Measurements from ENCODE around the gene KCNMA1.

The KCNMA1 gene

DNA sequence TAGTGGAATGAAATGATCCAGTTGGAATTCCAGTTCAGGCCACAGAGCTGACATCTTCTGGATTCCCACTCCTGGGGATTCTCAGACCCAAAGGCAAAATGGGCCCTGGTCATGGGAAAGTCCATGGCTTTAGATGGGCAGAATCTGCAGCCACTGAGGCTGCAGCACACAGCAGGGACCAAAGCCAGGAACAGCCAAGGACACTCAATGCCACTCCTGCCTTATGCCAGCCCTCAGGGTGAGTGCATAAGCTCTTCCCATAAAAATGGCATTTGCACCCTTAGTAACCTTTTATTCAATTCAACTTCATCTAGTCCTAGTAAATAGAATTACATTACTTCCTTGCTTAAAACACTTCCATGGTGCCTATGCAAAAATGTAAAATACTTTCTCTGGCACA is 274.4 kb downstream of the KCNMA1 start:
- Histone ChIP-seq H3K9me3 (ENCODE audit: control insufficient read depth, insufficient read depth, low read length) (no peaks in the 10 kb centered on the region), H3K9ac (ENCODE audit: low read depth, low read length) (no peak overlapping the region), H3K4me1 (ENCODE audit: insufficient read depth, low read length) (no peaks in the 10 kb centered on the region), H3K36me3 (ENCODE audit: insufficient read depth, low read length) (no peaks in the 10 kb centered on the region; the same call in 1 of the 2 replicates)

DNA sequence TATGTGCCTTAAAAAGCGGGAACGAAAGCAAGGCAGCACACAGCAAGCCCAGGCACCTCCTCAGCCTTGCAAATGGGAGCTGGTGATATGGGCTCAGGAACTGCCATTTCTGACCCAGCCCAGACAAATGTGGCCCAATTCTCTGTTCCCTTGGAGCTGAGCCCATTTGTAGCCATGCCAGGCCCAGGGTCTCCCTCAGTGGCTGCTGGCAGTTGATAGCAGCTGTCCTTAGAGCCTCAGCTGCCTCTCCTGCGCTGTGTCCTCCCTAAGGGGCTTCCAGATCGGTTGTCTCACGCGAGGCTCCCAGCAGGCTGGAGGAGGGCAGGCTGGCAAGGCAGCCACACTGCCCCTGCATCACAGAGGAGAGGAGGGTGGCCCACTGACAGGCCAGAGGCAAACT is 275.8 kb downstream of the KCNMA1 start:
- Histone ChIP-seq H3K36me3 (ENCODE audit: insufficient read depth, low read length) (no peaks in the 10 kb centered on the region; the same call in 1 of the 2 replicates), H3K4me1 (ENCODE audit: insufficient read depth, low read length) (0 out of 2 replicates have a peak, but pooled peaks cover 3% of the 10 kb centered on the region), H3K9me3 (ENCODE audit: control insufficient read depth, insufficient read depth, low read length) (no peaks in the 10 kb centered on the region), H3K9ac (ENCODE audit: low read depth, low read length) (no peak overlapping the region)

GRCh38 chr10:77361426-77361825 is 276.2 kb downstream of the KCNMA1 start:
- Histone ChIP-seq H3K36me3 (ENCODE audit: insufficient read depth, low read length) (no peaks in the 10 kb centered on the region; the same call in 1 of the 2 replicates), H3K4me1 (ENCODE audit: insufficient read depth, low read length) (0 out of 2 replicates have a peak, but pooled peaks cover 3% of the 10 kb centered on the region), H3K9me3 (ENCODE audit: control insufficient read depth, insufficient read depth, low read length) (no peaks in the 10 kb centered on the region), H3K9ac (ENCODE audit: low read depth, low read length) (no peak overlapping the region)

DNA sequence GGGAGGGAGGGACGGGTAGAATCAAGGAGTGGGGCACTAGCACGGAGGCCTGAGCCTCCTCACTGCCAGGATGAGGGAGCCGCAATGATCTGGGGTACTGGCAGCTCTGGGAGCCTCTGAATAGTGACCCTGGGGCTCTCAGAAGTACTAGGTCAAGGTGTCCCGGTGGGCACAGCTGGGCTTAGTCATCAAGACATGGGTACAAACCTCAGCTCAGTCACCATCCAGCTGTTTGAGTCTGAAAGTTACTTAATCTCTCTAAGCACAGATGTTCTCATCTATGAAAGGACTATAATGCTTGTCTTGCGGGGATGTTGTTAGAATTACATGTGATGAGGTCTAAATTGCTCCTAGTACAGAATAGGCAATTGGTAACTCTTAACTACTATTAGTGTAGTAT is 276.8 kb downstream of the KCNMA1 start:
- Histone ChIP-seq H3K9me3 (ENCODE audit: control insufficient read depth, insufficient read depth, low read length) (no peaks in the 10 kb centered on the region), H3K4me1 (ENCODE audit: insufficient read depth, low read length) (0 out of 2 replicates have a peak, but pooled peaks cover 3% of the 10 kb centered on the region), H3K36me3 (ENCODE audit: insufficient read depth, low read length) (no peaks in the 10 kb centered on the region; the same call in 1 of the 2 replicates), H3K9ac (ENCODE audit: low read depth, low read length) (no peak overlapping the region)

DNA sequence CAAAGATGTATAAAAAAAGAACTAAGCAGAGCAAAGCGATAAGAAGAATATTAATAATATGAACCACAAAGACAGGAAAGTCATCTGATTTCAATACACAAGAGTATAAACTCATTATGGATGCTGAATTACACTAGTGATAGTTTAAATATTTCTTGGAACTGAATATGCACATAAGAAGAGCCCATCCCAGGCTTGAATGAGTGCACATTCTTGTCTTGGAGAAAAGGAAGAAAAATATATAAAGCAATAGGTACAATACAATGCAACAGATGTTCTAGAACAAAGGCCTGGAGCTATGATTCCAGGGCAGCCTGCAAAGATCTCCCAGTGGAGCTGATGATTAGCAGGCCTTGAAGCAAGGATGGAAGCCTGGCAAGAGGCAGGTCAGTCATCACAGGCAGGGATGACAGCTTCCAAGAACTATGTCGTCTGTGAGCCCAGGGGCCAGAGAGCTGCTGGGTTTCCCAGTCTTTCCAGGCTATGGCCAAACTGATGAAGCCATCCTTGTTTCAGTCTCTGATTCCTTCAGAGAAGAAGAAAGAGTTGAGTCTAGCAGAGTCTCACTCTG is 277.6 kb downstream of the KCNMA1 start:
- Histone ChIP-seq H3K4me1 (ENCODE audit: insufficient read depth, low read length) (0 out of 2 replicates have a peak, but pooled peaks cover 3% of the 10 kb centered on the region), H3K9me3 (ENCODE audit: control insufficient read depth, insufficient read depth, low read length) (no peaks in the 10 kb centered on the region), H3K9ac (ENCODE audit: low read depth, low read length) (no peak overlapping the region), H3K36me3 (ENCODE audit: insufficient read depth, low read length) (no peaks in the 10 kb centered on the region; the same call in 1 of the 2 replicates)

DNA sequence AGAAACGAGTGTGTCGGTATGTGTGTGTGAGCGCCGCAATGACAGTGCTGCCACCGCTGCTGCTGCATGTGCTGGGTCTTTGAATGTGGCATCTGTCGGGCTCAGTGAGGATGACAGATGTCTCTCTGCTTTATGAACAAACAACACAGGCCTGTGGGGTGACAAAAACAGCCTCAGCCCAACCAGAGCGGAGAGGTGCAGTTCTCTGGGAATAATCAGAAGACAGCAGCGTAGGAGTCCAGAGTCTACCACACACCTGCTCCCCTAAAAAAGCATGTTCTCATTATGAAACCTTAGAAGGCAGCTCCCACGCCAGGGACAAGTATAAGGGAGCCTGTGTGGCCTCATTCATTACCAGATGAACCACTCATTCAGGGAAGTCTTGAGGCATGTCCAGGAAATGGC is 278.3 kb downstream of the KCNMA1 start:
- H3K9me3 ChIP-seq (ENCODE audit: control insufficient read depth, insufficient read depth, low read length), result no peaks in the 10 kb centered on the region
- no peak overlapping the region for H3K9ac ChIP-seq (ENCODE audit: low read depth, low read length)
- no peaks in the 10 kb centered on the region; the same call in 1 of the 2 replicates for H3K36me3 ChIP-seq (ENCODE audit: insufficient read depth, low read length)
- 0 out of 2 replicates have a peak, but pooled peaks cover 3% of the 10 kb centered on the region for H3K4me1 ChIP-seq (ENCODE audit: insufficient read depth, low read length)

DNA sequence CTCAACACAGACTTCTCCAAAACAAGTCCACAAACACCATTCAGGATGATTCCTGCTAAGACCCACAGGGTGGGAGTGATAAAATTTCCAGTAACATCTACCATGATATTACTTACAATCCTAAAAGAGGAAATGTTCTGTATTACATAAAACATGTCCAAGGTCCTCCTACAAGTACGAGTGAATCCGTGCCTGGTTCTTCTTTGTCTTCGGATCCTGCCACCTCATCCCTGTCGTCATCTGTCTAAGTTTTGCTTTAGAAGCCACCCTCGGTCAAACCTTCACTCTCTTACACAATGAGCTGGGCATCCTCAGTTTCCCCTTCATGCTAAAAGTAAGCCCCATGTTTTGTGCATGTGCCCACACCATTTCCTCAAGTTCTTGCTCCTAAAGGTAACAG is 279.0 kb downstream of the KCNMA1 start:
- Histone ChIP-seq H3K9ac (ENCODE audit: low read depth, low read length) (no peak overlapping the region), H3K9me3 (ENCODE audit: control insufficient read depth, insufficient read depth, low read length) (no peaks in the 10 kb centered on the region), H3K36me3 (ENCODE audit: insufficient read depth, low read length) (no peaks in the 10 kb centered on the region; the same call in 1 of the 2 replicates), H3K4me1 (ENCODE audit: insufficient read depth, low read length) (0 out of 2 replicates have a peak, but pooled peaks cover 3% of the 10 kb centered on the region)

DNA sequence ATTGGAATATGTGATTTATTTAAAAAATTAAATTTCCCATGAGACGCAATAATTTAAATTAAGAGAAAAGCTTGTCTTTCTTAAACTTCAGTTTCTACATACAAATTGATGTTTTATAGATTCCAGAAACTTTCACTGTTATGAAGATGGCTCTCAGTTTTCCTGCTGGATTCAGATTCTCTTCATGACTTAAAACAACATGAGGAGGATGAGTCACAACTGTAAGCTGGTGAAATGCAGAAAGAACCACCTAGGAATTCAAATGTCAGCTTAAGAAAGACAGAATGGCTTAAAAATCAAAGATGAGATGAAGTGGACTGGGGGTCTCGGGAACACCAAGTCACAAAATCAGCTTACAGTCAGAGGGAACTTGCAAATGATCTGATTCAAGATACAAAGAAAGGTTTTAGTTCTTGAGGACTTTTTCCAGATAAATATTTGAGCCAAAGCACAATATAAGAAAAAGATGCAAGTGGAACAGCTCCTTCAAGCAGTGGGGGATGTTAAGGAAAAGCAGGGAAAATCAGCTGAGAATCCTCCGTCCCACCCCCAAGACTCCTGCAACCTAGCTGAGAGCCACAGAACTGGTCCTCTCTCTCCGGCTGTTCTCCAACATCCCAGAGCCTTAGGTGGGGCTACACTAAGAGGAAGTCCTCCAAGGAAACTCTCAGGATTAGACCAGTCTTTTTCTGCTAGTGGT is 279.8 kb downstream of the KCNMA1 start:
- H3K4me1 ChIP-seq (ENCODE audit: insufficient read depth, low read length), result 0 out of 2 replicates have a peak, but pooled peaks cover 3% of the 10 kb centered on the region

DNA sequence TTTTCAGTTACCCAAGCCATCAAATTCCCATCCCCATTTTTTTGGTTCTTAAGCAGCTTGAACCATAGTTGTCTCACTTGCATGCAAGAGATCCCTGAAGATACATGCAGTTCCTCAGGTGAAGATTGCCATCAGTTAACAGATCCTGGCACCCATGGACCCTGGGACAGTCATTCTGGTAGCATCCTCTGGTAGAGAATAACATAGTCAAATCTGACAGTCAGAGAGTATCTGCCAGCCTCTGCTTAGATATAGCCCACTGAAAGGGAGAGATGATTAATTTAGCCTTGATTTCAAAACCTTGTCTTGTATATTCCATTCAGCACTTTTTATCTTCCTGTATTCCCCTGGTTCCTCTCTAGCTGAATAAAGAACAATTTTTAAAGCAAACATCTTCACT is 280.4 kb downstream of the KCNMA1 start:
- H3K36me3 ChIP-seq (ENCODE audit: insufficient read depth, low read length), result no peaks in the 10 kb centered on the region; the same call in 1 of the 2 replicates
- H3K9ac ChIP-seq (ENCODE audit: low read depth, low read length), result no peak overlapping the region
- no peaks in the 10 kb centered on the region for H3K9me3 ChIP-seq (ENCODE audit: control insufficient read depth, insufficient read depth, low read length)
- H3K4me1 ChIP-seq (ENCODE audit: insufficient read depth, low read length), result 0 out of 2 replicates have a peak, but pooled peaks cover 3% of the 10 kb centered on the region

More for the DNA sequence above, 279.8 kb downstream of the KCNMA1 start:
- Histone ChIP-seq H3K9me3 (ENCODE audit: control insufficient read depth, insufficient read depth, low read length) (no peaks in the 10 kb centered on the region), H3K36me3 (ENCODE audit: insufficient read depth, low read length) (no peaks in the 10 kb centered on the region; the same call in 1 of the 2 replicates), H3K9ac (ENCODE audit: low read depth, low read length) (no peak overlapping the region)

GRCh38 chr10:77355844-77356243 is 281.8 kb downstream of the KCNMA1 start:
- Histone ChIP-seq H3K9ac (ENCODE audit: low read depth, low read length) (no peak overlapping the region), H3K9me3 (ENCODE audit: control insufficient read depth, insufficient read depth, low read length) (no peaks in the 10 kb centered on the region), H3K36me3 (ENCODE audit: insufficient read depth, low read length) (no peaks in the 10 kb centered on the region; the same call in 1 of the 2 replicates), H3K4me1 (ENCODE audit: insufficient read depth, low read length) (peaks cover 3% of the 10 kb centered on the region; the same call in 1 of the 2 replicates)

GRCh38 chr10:77351386-77351785 is 286.2 kb downstream of the KCNMA1 start:
- no peaks in the 10 kb centered on the region for H3K36me3 ChIP-seq (ENCODE audit: insufficient read depth, low read length)
- H3K9ac ChIP-seq (ENCODE audit: low read depth, low read length), result no peak overlapping the region
- no peaks in the 10 kb centered on the region; the same call in 1 of the 2 replicates for H3K4me1 ChIP-seq (ENCODE audit: insufficient read depth, low read length)
- no peaks in the 10 kb centered on the region for H3K9me3 ChIP-seq (ENCODE audit: control insufficient read depth, insufficient read depth, low read length)

GRCh38 chr10:77350711-77351119 is 286.9 kb downstream of the KCNMA1 start:
- Histone ChIP-seq H3K4me1 (ENCODE audit: insufficient read depth, low read length) (no peaks in the 10 kb centered on the region; the same call in 1 of the 2 replicates), H3K36me3 (ENCODE audit: insufficient read depth, low read length) (no peaks in the 10 kb centered on the region), H3K9ac (ENCODE audit: low read depth, low read length) (no peak overlapping the region), H3K9me3 (ENCODE audit: control insufficient read depth, insufficient read depth, low read length) (no peaks in the 10 kb centered on the region)

GRCh38 chr10:77350134-77350533 is 287.5 kb downstream of the KCNMA1 start:
- Histone ChIP-seq H3K4me1 (ENCODE audit: insufficient read depth, low read length) (no peaks in the 10 kb centered on the region; the same call in 1 of the 2 replicates), H3K9ac (ENCODE audit: low read depth, low read length) (no peak overlapping the region)

DNA sequence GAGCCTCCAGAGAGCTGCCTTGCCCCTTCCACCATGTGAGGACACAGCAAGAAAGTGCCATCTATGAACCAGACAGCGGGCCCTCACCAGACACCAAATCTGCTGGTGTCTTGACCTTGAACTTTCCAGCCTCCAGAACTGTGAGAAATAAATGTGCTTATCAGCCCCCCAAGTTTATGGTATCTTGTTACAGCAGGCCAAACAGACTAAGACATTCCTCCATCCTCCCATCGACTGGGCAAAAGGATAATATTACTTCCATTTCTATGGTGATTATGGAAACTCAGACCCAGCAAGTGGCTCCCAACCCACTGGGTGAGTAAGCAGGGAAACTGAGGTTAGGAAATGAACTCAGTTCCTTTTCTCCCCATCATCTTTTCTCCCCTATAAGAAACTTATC is 288.4 kb downstream of the KCNMA1 start:
- Histone ChIP-seq H3K9ac (ENCODE audit: low read depth, low read length) (no peak overlapping the region), H3K36me3 (ENCODE audit: insufficient read depth, low read length) (no peaks in the 10 kb centered on the region), H3K9me3 (ENCODE audit: control insufficient read depth, insufficient read depth, low read length) (no peaks in the 10 kb centered on the region), H3K4me1 (ENCODE audit: insufficient read depth, low read length) (no peaks in the 10 kb centered on the region; the same call in 1 of the 2 replicates)

More at GRCh38 chr10:77350134-77350533, 287.5 kb downstream of the KCNMA1 start:
- H3K36me3 ChIP-seq (ENCODE audit: insufficient read depth, low read length), result no peaks in the 10 kb centered on the region
- no peaks in the 10 kb centered on the region for H3K9me3 ChIP-seq (ENCODE audit: control insufficient read depth, insufficient read depth, low read length)
